Measurements from ENCODE around the gene FBXL7. TPM values are rescaled to one million over a fixed set of nuclear protein-coding genes. Genes with fewer than 3 reads are reported as not detected.

The FBXL7 gene
- total and polyA plus RNA-seq, 2 of the 8 experiments (the other 6 are each of a cell fraction or from before 2014, with no cell fraction given): 17.7 to 17.8 TPM

GRCh38 chr5:15587916-15588315 lies 87.9 kb downstream of the FBXL7 start:
- Histone ChIP-seq H2AFZ (ENCODE audit: low read length) (no peak overlapping the region), H2AK5ac (ENCODE audit: low read depth, low read length) (no peak overlapping the region), H2BK5ac (ENCODE audit: low read depth, low read length) (no peak overlapping the region), H3K4me1 (replicated peaks in 1 of 4; ENCODE audit: control insufficient read depth in 3 of 4, insufficient read depth in 4 of 4, low read length in 3 of 4) (no peaks in the 10 kb centered on the region), H3K27me3 (replicated peaks in 1 of 4; ENCODE audit: control insufficient read depth in 3 of 4, extremely low read depth in 1 of 4, insufficient read depth in 3 of 4, low read length in 3 of 4) (no peaks in the 10 kb centered on the region), H2BK15ac (ENCODE audit: low read length) (no peak overlapping the region), H2BK120ac (replicated peaks; ENCODE audit: low read depth, low read length) (no peak overlapping the region), H3K79me1 (ENCODE audit: low read depth, low read length) (no peaks in the 10 kb centered on the region), H3K36me3 (ENCODE audit: control insufficient read depth in 2 of 4, insufficient read depth in 4 of 4, low read length in 3 of 4) (peaks cover 0 to 11% (median 2%) of the 10 kb centered on the region in 4 experiments; a peak in 4 of 8 replicates), H3K23me2 (ENCODE audit: low read depth, low read length) (no peaks in the 10 kb centered on the region), H3K4me2 (ENCODE audit: insufficient read depth in 1 of 2, low read depth in 2 of 2, low read length in 2 of 2) (no peak overlapping the region), H3K27ac (ENCODE audit: low read depth, low read length) (no peak overlapping the region), H2BK20ac (ENCODE audit: low read length) (no peak overlapping the region), H3K4ac (replicated peaks; ENCODE audit: insufficient read length, low read depth, low read length) (no peak overlapping the region), H3K9me3 (ENCODE audit: insufficient read depth in 2 of 2, low read depth in 1 of 2, low read length in 1 of 2) (peaks cover 16 to 18% of the 10 kb centered on the region in 2 experiments), H3K79me2 (ENCODE audit: control insufficient read depth in 1 of 2, insufficient read depth in 2 of 2, low read length in 2 of 2) (no peaks in the 10 kb centered on the region), H3K56ac (replicated peaks; ENCODE audit: insufficient read length, low read depth, low read length) (no peak overlapping the region), H3K14ac (ENCODE audit: insufficient read length) (no peak overlapping the region), H3K9ac (replicated peaks in 1 of 4; ENCODE audit: extremely low read depth in 1 of 4, low read depth in 3 of 4, low read length in 3 of 4) (no peak overlapping the region), H2BK12ac (ENCODE audit: low read depth, low read length) (no peak overlapping the region), H4K91ac (replicated peaks; ENCODE audit: insufficient read length, low read length) (no peak overlapping the region), H3K4me3 (ENCODE audit: extremely low read depth in 1 of 4, insufficient read depth in 2 of 4, low read depth in 3 of 4, low read length in 4 of 4) (no peak overlapping the region), H4K20me1 (replicated peaks in 1 of 2; ENCODE audit: control insufficient read depth in 1 of 2, insufficient read depth in 2 of 2, low read length in 2 of 2) (no peaks in the 10 kb centered on the region), H3K23ac (ENCODE audit: insufficient read length) (no peak overlapping the region), H4K8ac (ENCODE audit: extremely low read depth, insufficient read depth, low read length) (no peak overlapping the region), H3K18ac (ENCODE audit: extremely low read depth, low read length) (no peak overlapping the region), H4K5ac (ENCODE audit: insufficient read length, low read depth, low read length) (no peak overlapping the region)
- TF ChIP-seq SIN3A (conservative IDR thresholded peaks at IDR 0.05 in 1 of 2, IDR thresholded peaks at IDR 0.05 in 1 of 2; ENCODE audit: low read depth in 1 of 2, low read length in 2 of 2): no peak
- TF ChIP-seq RBBP5 (IDR thresholded peaks at IDR 0.05; ENCODE audit: borderline replicate concordance, low read depth, low read length): no peak
- no peak for TF ChIP-seq TCF12 (IDR thresholded peaks at IDR 0.05; ENCODE audit: low read depth, low read length)
- no peak for TF ChIP-seq NANOG (IDR thresholded peaks at IDR 0.05; ENCODE audit: insufficient read depth, low read depth, low read length, poor library complexity, severe bottlenecking)
- no peak for TF ChIP-seq POLR2AphosphoS5 (IDR thresholded peaks at IDR 0.05; ENCODE audit: low read depth, low read length)
- DNase-seq (ENCODE audit: low read depth in 1 of 2, low spot score in 2 of 2) (no peak), FAIRE-seq (no peak)
- CTCF ChIA-PET (ENCODE audit: partially characterized antibody): interaction anchor here (0.7 to 4.2 kb wide), 2 partner anchors 10 to 205 kb away, joined by 3 to 39 read pairs; no protein-coding TSS in a partner anchor
- POLR2A ChIA-PET (ENCODE audit: partially characterized antibody): no interaction called here

Data from H1 (cell line).